ENCODE results near the gene GABBR2. TPM values are rescaled to one million over a fixed set of nuclear protein-coding genes. Genes with fewer than 3 reads are reported as not detected.

Gene GABBR2
- total RNA-seq, 3 donors from 2014 or later, result not detected

DNA sequence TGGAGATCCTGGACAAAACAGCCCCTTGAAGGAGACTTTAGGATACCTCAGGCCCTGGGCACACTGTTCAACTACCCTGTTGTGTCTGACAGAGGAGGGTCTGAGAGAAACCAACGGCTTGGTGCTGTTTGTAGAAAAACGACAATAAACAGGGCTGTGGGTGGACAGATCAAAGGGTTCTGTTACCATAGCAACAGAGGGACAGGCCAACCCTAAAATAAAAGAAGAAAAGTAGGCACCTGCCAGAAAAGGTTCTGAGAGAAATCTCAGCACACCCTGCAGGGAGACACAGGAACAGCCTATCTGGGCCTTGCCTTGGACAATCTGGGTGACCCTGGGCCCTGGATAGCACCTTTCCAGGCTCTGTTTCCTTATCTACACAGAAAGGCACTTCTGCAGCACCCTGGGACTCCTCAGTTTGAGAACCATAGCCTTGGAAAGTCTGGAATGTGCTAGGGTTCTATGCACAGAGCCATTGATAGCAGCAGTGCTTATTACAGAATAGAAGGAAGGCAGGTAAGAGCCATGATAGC, 348.5 kb downstream of the GABBR2 start:
- Histone ChIP-seq H3K27ac (no peak overlapping the region), H3K36me3 (no peaks in the 10 kb centered on the region), H3K4me1 (no peaks in the 10 kb centered on the region), H3K9me3 (peaks cover 5 to 6% of the 10 kb centered on the region in 2 donors), H3K27me3 (no peaks in the 10 kb centered on the region), H3K4me3 (no peak overlapping the region)
- intact Hi-C loops (cut with DNase I; ENCODE audit: low total_unique reads), result no loop called here
- no peak for DNase-seq (ENCODE audit: low spot score in 2 of 2)
- TF ChIP-seq POLR2A (IDR thresholded peaks at IDR 0.05) (no peak), CTCF (IDR thresholded peaks at IDR 0.05) (no peak), POLR2AphosphoS5 (IDR thresholded peaks at IDR 0.05) (no peak)

GRCh38 chr9:98359569-98359968, 349.2 kb downstream of the GABBR2 start:
- Histone ChIP-seq H3K27ac (no peak overlapping the region), H3K36me3 (no peaks in the 10 kb centered on the region), H3K4me3 (no peak overlapping the region), H3K9me3 (no peaks in the 10 kb centered on the region), H3K4me1 (no peaks in the 10 kb centered on the region), H3K27me3 (no peaks in the 10 kb centered on the region)
- no peak for DNase-seq (ENCODE audit: low spot score in 2 of 2)
- TF ChIP-seq POLR2AphosphoS5 (IDR thresholded peaks at IDR 0.05) (no peak), CTCF (IDR thresholded peaks at IDR 0.05) (no peak), POLR2A (IDR thresholded peaks at IDR 0.05) (no peak)
- intact Hi-C loops (cut with DNase I; ENCODE audit: low total_unique reads), result no loop called here

- DNase-seq (ENCODE audit: low spot score in 2 of 2), result no peak
- Histone ChIP-seq H3K9me3 (no peaks in the 10 kb centered on the region), H3K36me3 (no peaks in the 10 kb centered on the region), H3K4me3 (no peak overlapping the region), H3K27me3 (no peaks in the 10 kb centered on the region), H3K4me1 (no peaks in the 10 kb centered on the region), H3K27ac (no peak overlapping the region)
- intact Hi-C loops (cut with DNase I; ENCODE audit: low total_unique reads), result no loop called here
- TF ChIP-seq POLR2AphosphoS5 (IDR thresholded peaks at IDR 0.05) (no peak), CTCF (IDR thresholded peaks at IDR 0.05) (no peak), POLR2A (IDR thresholded peaks at IDR 0.05) (no peak)
Observed at GRCh38 chr9:98357921-98358535, 350.7 kb downstream of the GABBR2 start.

- Histone ChIP-seq H3K36me3 (no peaks in the 10 kb centered on the region), H3K4me3 (no peak overlapping the region), H3K9me3 (peaks cover 2 to 4% of the 10 kb centered on the region in 2 donors), H3K4me1 (no peaks in the 10 kb centered on the region), H3K27me3 (no peaks in the 10 kb centered on the region), H3K27ac (no peak overlapping the region)
- TF ChIP-seq POLR2AphosphoS5 (IDR thresholded peaks at IDR 0.05), result no peak
- no peak for TF ChIP-seq POLR2A (IDR thresholded peaks at IDR 0.05)
- no peak for TF ChIP-seq CTCF (IDR thresholded peaks at IDR 0.05)
- intact Hi-C loops (cut with DNase I; ENCODE audit: low total_unique reads), result no loop called here
- DNase-seq (ENCODE audit: low spot score in 2 of 2), result no peak
Observed at GRCh38 chr9:98356953-98357690, 351.6 kb downstream of the GABBR2 start.

GRCh38 chr9:98356326-98356725, 352.4 kb downstream of the GABBR2 start:
- Histone ChIP-seq H3K27ac (no peak overlapping the region), H3K9me3 (peaks cover 4 to 9% of the 10 kb centered on the region in 2 donors), H3K4me1 (no peaks in the 10 kb centered on the region), H3K27me3 (no peaks in the 10 kb centered on the region), H3K36me3 (no peaks in the 10 kb centered on the region), H3K4me3 (no peak overlapping the region)
- no peak for DNase-seq (ENCODE audit: low spot score in 2 of 2)
- intact Hi-C loops (cut with DNase I; ENCODE audit: low total_unique reads), result no loop called here
- TF ChIP-seq CTCF (IDR thresholded peaks at IDR 0.05), result no peak
- TF ChIP-seq POLR2A (IDR thresholded peaks at IDR 0.05), result no peak
- TF ChIP-seq POLR2AphosphoS5 (IDR thresholded peaks at IDR 0.05), result no peak

Measured in breast epithelium (tissue), 4 donors.